Liver (tissue), 5 donors: ENCODE measurements around the gene DNM1L. TPM values are rescaled to one million over a fixed set of nuclear protein-coding genes. Genes with fewer than 3 reads are reported as not detected.

ENCODE experiments used
- polyA plus RNA-seq, 2 donors: library from polyadenylated mRNA; stranded (reverse) in 1 of 2; unstranded in 1 of 2; fragments of 200-250 nt in 1 of 2; fragments of >200 nt in 1 of 2; fragmentation: Nextera tagmentation in 1 of 2; extraction: Ambion mirVana in 1 of 2; gene quantifications; one replicate each; pipeline versions ENCODE4 v1.2.1 to v1.2.3, GENCODE V29; 2013 to 2015
- small RNA-seq: library from RNA; depleted of rRNA; stranded (forward); fragments of <200 nt; gene quantifications from one replicate; pipeline ENCODE3, GENCODE V24; 2014
- total RNA-seq, 2 donors: library from RNA; depleted of rRNA; stranded (reverse); fragments of >200 nt; gene quantifications; one replicate each; pipeline ENCODE4 v1.2.3, GENCODE V29; 2014
- donor health status: healthy.
- donor health status: healthy.
- donor health status: healthy.

Gene DNM1L
- total and polyA plus RNA-seq, 4 donors: 9.5 to 33.9 (median 17.1) TPM

Small RNA genes within 50 kb of the gene (small RNA-seq; reads per million reads assigned to genes)
- gene RF00019: not detected

Other genes with a start within 250 kb of the DNM1L start
- gene YARS2, start 76.6 kb downstream of the DNM1L start, total RNA-seq: 10 to 100 TPM; 11.4 to 16.4 TPM
- gene YARS2, start 76.6 kb downstream of the DNM1L start, polyA plus RNA-seq: 1 to 10 TPM; 7.4 to 9.5 TPM
- gene PKP2, start 217.5 kb downstream of the DNM1L start, total RNA-seq: 10 to 100 TPM in 1 of 2 donors, 1 to 10 TPM in 1; 8.6 to 35.7 TPM
- gene PKP2, start 217.5 kb downstream of the DNM1L start, polyA plus RNA-seq: 10 to 100 TPM in 1 of 2 donors, 1 to 10 TPM in 1; 10.0 to 15.6 TPM